Neuronal stem cell (in vitro differentiated cells): ENCODE measurements around the gene NOS1AP.

Source experiments
- DNase-seq: peaks from one replicate; pipeline ENCODE4 v3.0.0-alpha.2; 2013; ENCODE audit warnings: low spot score
- H2AFZ ChIP-seq: one replicate; pipeline ENCODE4 v1.6.1; 2013; ENCODE audit warnings: mild to moderate bottlenecking, low read length, inconsistent platforms
- H2AK5ac ChIP-seq: 2 replicates; pipeline ENCODE4 v1.6.1; 2013; ENCODE audit warnings: low read depth, mild to moderate bottlenecking, inconsistent platforms, low read length, moderate library complexity, mixed read lengths
- H2BK120ac ChIP-seq: 2 replicates; pipeline ENCODE4 v1.6.1; 2013; ENCODE audit warnings: low read depth, mild to moderate bottlenecking, inconsistent platforms, low read length, moderate library complexity, mixed read lengths
- H2BK12ac ChIP-seq: one replicate; pipeline ENCODE4 v1.6.1; 2013; ENCODE audit warnings: low read length, inconsistent platforms
- H2BK15ac ChIP-seq: 2 replicates; pipeline ENCODE4 v1.6.1; 2013; ENCODE audit warnings: mild to moderate bottlenecking, low read length, inconsistent platforms, mixed read lengths
- H2BK5ac ChIP-seq: one replicate; pipeline ENCODE4 v1.6.1; 2013; ENCODE audit warnings: inconsistent platforms, mild to moderate bottlenecking, low read length, moderate library complexity
- H3K14ac ChIP-seq: one replicate; pipeline ENCODE4 v1.6.1; 2013; ENCODE audit warnings: low read length, inconsistent platforms
- H3K18ac ChIP-seq: 2 replicates; pipeline ENCODE4 v1.6.1; 2013; ENCODE audit warnings: low read length, inconsistent platforms
- H3K23ac ChIP-seq: 2 replicates; pipeline ENCODE4 v1.6.1; 2013; ENCODE audit warnings: low read depth, mild to moderate bottlenecking, mixed read lengths, low read length, inconsistent platforms; ENCODE audit not compliant: poor library complexity
- H3K27ac ChIP-seq: replicated peaks from 3 replicates; pipeline ENCODE4 v1.5.1; 2013; ENCODE audit warnings: low read length, inconsistent platforms
- H3K27me3 ChIP-seq, 3 experiments: 2 replicates each; pipeline ENCODE4 v1.6.1; 2013; ENCODE audit warnings: low read length in 3 of 3, mild to moderate bottlenecking in 2 of 3, inconsistent platforms in 1 of 3, low read depth in 1 of 3, mixed read lengths in 1 of 3, moderate library complexity in 1 of 3; ENCODE audit not compliant: control insufficient read depth in 3 of 3, insufficient read depth in 3 of 3
- H3K36me3 ChIP-seq, 2 donors: replicated peaks in 1 of 2; 2 replicates each; pipeline ENCODE4 v1.6.1; 2013; ENCODE audit warnings: low read length in 2 of 2; ENCODE audit not compliant: control insufficient read depth in 2 of 2, insufficient read depth in 2 of 2
- H3K4ac ChIP-seq: 2 replicates; pipeline ENCODE4 v1.6.1; 2013; ENCODE audit warnings: inconsistent platforms, mild to moderate bottlenecking, low read length, moderate library complexity
- H3K4me1 ChIP-seq, 2 donors: 1 replicate in 1 of 2; 2 replicates in 1 of 2; pipeline ENCODE4 v1.6.1; 2013; ENCODE audit warnings: low read length in 2 of 2, low read depth in 1 of 2; ENCODE audit not compliant: control insufficient read depth in 2 of 2, insufficient read depth in 1 of 2
- H3K4me2 ChIP-seq: one replicate; pipeline ENCODE4 v1.6.1; 2013; ENCODE audit warnings: mild to moderate bottlenecking, low read length, inconsistent platforms; ENCODE audit not compliant: insufficient read depth, poor library complexity, severe bottlenecking
- H3K4me3 ChIP-seq, 2 donors: 2 replicates each; pipeline ENCODE4 v1.5.1; 2013; ENCODE audit warnings: low read length in 2 of 2, mild to moderate bottlenecking in 2 of 2, inconsistent platforms in 1 of 2, moderate library complexity in 1 of 2
- H3K79me1 ChIP-seq: one replicate; pipeline ENCODE4 v1.6.1; 2013; ENCODE audit warnings: low read depth, mild to moderate bottlenecking, inconsistent platforms, low read length, moderate library complexity
- H3K9ac ChIP-seq: one replicate; pipeline ENCODE4 v1.6.1; 2013; ENCODE audit warnings: mild to moderate bottlenecking, low read depth, low read length, inconsistent platforms; ENCODE audit not compliant: poor library complexity
- H3K9me3 ChIP-seq, 2 donors: replicated peaks in 1 of 2; 2 replicates each; pipeline versions ENCODE3 to v1.6.1; 2013; ENCODE audit warnings: low read length in 2 of 2, mild to moderate bottlenecking in 2 of 2, inconsistent platforms in 1 of 2, low read depth in 1 of 2, mixed read lengths in 1 of 2, moderate library complexity in 1 of 2; ENCODE audit not compliant: control insufficient read depth in 2 of 2, insufficient read depth in 1 of 2
- H4K8ac ChIP-seq: one replicate; pipeline ENCODE4 v1.6.1; 2013; ENCODE audit warnings: low read depth, mild to moderate bottlenecking, inconsistent platforms, low read length, moderate library complexity
- H4K91ac ChIP-seq: one replicate; pipeline ENCODE4 v1.6.1; 2013; ENCODE audit warnings: low read length, low read depth, mild to moderate bottlenecking, inconsistent platforms; ENCODE audit not compliant: poor library complexity
- WGBS, 2 donors: extraction: QIAGEN DNeasy Blood & Tissue Kit; methylation state at CpG; one replicate each; pipeline ENCODE4 v1.1.7; 2013; ENCODE audit warnings: missing lambda C conversion rate in 2 of 2, mixed read lengths in 1 of 2; ENCODE audit not compliant: insufficient read length in 2 of 2, insufficient replicate concordance in 1 of 2; ENCODE audit errors: extremely low coverage in 2 of 2; 5-methylcytosine and 5-hydroxymethylcytosine counted together

Gene NOS1AP

GRCh38 chr1:162319493-162320175, 250.1 kb downstream of the NOS1AP start:
- no peak for DNase-seq

GRCh38 chr1:162321809-162322422, 252.4 kb downstream of the NOS1AP start:
- Histone ChIP-seq H3K27ac (no peak overlapping the region), H3K4ac (no peak overlapping the region), H3K9me3 (no peaks in the 10 kb centered on the region), H2AK5ac (no peak overlapping the region), H4K8ac (no peak overlapping the region), H2BK12ac (no peak overlapping the region), H2BK5ac (no peak overlapping the region), H3K23ac (no peak overlapping the region), H2BK15ac (no peak overlapping the region), H3K9ac (no peak overlapping the region), H4K91ac (no peak overlapping the region), H3K79me1 (no peaks in the 10 kb centered on the region), H2AFZ (no peak overlapping the region), H3K36me3 (no peaks in the 10 kb centered on the region), H3K18ac (no peak overlapping the region), H2BK120ac (no peak overlapping the region), H3K4me2 (no peak overlapping the region), H3K4me1 (peaks cover 0 to 8% of the 10 kb centered on the region in 2 donors), H3K4me3 (no peak overlapping the region), H3K27me3 (no peaks in the 10 kb centered on the region), H3K14ac (no peak overlapping the region)
- no peak for DNase-seq
- WGBS, 2 donors: no CpG with 5 or more reads among the region's 6 CpGs

More at GRCh38 chr1:162319493-162320175, 250.1 kb downstream of the NOS1AP start:
- peak overlapping the region; percentile 34 for H3K23ac ChIP-seq
- peak overlapping the region; percentile 26 for H2AK5ac ChIP-seq
- H2BK12ac ChIP-seq: peak overlapping the region; percentile 44
- no peaks in the 10 kb centered on the region for H3K9me3 ChIP-seq
- peak overlapping the region; percentile 31 for H3K18ac ChIP-seq
- no peak overlapping the region for H2AFZ ChIP-seq
- no peak overlapping the region for H3K4me2 ChIP-seq
- H3K36me3 ChIP-seq: no peaks in the 10 kb centered on the region
- H3K14ac ChIP-seq: no peak overlapping the region
- H3K4me3 ChIP-seq: no peak overlapping the region
- no peak overlapping the region for H2BK120ac ChIP-seq
- H3K4me1 ChIP-seq: peaks cover 0 to 7% of the 10 kb centered on the region in 2 donors
- H4K91ac ChIP-seq: peak overlapping the region; percentile 65
- no peaks in the 10 kb centered on the region for H3K79me1 ChIP-seq
- no peaks in the 10 kb centered on the region for H3K27me3 ChIP-seq
- no peak overlapping the region for H4K8ac ChIP-seq
- H2BK15ac ChIP-seq: no peak overlapping the region
- H3K27ac ChIP-seq: no peak overlapping the region
- no CpG with 5 or more reads among the region's 9 CpGs for WGBS, 2 donors
- no peak overlapping the region for H2BK5ac ChIP-seq
- H3K9ac ChIP-seq: peak overlapping the region; percentile 1
- H3K4ac ChIP-seq: no peak overlapping the region

- Histone ChIP-seq H3K4me1 (peaks cover 0 to 8% of the 10 kb centered on the region in 2 donors), H2AK5ac (no peak overlapping the region), H4K8ac (no peak overlapping the region), H4K91ac (no peak overlapping the region), H3K27me3 (no peaks in the 10 kb centered on the region), H3K14ac (no peak overlapping the region), H2BK15ac (no peak overlapping the region), H3K23ac (no peak overlapping the region), H2BK12ac (no peak overlapping the region), H2BK5ac (no peak overlapping the region), H3K4me3 (no peak overlapping the region), H3K4me2 (no peak overlapping the region), H3K9ac (no peak overlapping the region), H3K36me3 (no peaks in the 10 kb centered on the region), H3K4ac (no peak overlapping the region), H3K79me1 (no peaks in the 10 kb centered on the region), H2BK120ac (no peak overlapping the region), H3K9me3 (no peaks in the 10 kb centered on the region), H3K18ac (no peak overlapping the region), H2AFZ (no peak overlapping the region), H3K27ac (no peak overlapping the region)
- no CpG with 5 or more reads among the region's 5 CpGs for WGBS, 2 donors
- no peak for DNase-seq
Observed at GRCh38 chr1:162323023-162323422, 253.5 kb downstream of the NOS1AP start.

- Histone ChIP-seq H3K9me3 (no peaks in the 10 kb centered on the region), H2AK5ac (no peak overlapping the region), H3K9ac (no peak overlapping the region), H2BK12ac (no peak overlapping the region), H3K23ac (no peak overlapping the region), H2BK120ac (no peak overlapping the region), H3K4me2 (no peak overlapping the region), H3K79me1 (no peaks in the 10 kb centered on the region), H3K14ac (no peak overlapping the region), H3K4me1 (peaks cover 0 to 4% of the 10 kb centered on the region in 2 donors), H2BK5ac (no peak overlapping the region), H3K18ac (no peak overlapping the region), H3K27me3 (no peaks in the 10 kb centered on the region), H4K8ac (no peak overlapping the region), H2BK15ac (no peak overlapping the region), H4K91ac (no peak overlapping the region), H3K4ac (no peak overlapping the region), H3K4me3 (no peak overlapping the region), H2AFZ (no peak overlapping the region), H3K27ac (no peak overlapping the region), H3K36me3 (no peaks in the 10 kb centered on the region)
- no CpG with 5 or more reads among the region's 2 CpGs for WGBS, 2 donors
- no peak for DNase-seq
Observed at GRCh38 chr1:162324396-162324795, 254.9 kb downstream of the NOS1AP start.
